ENCODE results near the gene BIRC6.
"Not testable (repeated sequence)": the region's sequence is repeated elsewhere in the genome, so short reads cannot be mapped to it uniquely, and the experiment has no call there.

Gene BIRC6

GRCh38 chr2:32453242-32454062, 96.6 kb downstream of the BIRC6 start:
- no peak for DNase-seq

DNA sequence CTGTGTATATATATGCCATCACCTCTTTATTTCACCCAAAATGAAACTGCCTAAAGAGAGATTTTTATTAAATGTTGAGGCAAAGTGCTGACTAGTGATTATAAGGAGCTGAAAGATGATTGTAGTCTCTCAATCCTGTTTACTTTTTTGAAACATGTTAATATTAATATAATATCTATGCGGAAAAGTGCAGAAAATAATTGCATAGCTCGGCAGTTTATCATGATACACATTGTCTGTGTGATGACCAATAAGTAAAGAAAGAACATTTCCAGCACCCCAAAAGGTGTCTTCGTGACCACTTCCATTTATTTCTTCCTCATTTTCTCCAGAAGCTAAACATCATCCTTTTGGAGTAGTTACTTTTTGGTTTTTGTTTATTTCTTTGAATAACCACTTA, 99.0 kb downstream of the BIRC6 start:
- DNase-seq: no peak

DNA sequence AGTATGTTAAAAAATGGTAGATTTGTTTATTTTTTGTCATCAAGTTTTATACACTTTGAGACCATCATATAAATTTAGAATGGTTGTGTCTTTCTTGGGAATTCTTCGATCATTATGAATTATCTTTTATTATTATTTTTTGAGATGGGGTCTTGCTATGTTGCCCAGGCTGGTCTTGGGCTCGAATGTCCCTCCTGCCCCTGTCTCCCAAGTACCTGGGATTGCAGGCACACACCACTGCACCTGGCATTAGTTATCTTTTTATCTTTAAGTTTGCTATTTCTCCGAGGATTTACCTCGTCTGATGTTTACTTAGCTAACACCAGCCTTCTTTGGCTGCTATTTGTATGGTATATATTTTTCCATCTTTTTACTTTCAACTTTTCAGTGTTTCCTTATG, 100.0 kb downstream of the BIRC6 start:
- DNase-seq: no peak

DNA sequence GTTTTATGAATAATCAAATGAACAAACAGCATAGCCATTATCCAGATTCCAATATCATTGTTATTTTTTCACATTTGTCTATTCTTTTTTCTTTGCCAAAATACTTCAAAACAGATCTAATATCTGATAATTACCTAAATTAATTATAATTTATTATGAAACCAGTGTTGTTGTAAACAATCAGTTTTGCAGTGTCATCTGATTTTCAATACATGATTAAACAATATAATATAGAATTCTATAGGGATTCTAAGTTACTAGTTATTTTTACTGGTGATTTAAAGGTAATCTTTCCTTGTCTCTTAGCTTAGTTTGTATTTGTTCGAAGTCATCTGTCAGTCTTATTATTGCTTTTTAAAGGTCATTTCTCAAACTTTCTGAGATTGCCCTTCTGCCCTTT, 101.0 kb downstream of the BIRC6 start:
- no peak for DNase-seq

GRCh38 chr2:32460861-32461260, 104.0 kb downstream of the BIRC6 start:
- not testable (repeated sequence) for DNase-seq

- no peak for DNase-seq
Measured at GRCh38 chr2:32463110-32463509, 106.3 kb downstream of the BIRC6 start.

GRCh38 chr2:32464431-32464830, 107.6 kb downstream of the BIRC6 start:
- no peak for DNase-seq

DNA sequence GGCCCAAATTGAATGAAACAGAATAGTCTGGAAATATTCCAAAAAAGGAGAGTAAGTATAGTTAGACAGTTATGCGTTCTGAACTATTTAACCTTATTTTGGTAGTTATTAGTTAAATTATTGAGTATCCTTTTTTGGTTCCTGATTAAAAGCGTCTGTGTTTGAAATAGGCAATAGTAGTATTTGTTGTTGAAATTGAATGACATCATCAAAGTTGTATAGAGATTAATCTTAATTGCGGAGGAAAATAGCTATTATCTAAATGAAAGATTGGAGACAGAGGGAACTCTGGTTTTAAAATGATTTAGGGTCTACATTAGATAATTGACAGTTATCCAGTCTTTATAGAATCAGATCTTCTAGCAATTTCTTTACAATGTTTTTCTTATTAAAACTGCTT, 115.8 kb downstream of the BIRC6 start:
- no peak for DNase-seq

DNA sequence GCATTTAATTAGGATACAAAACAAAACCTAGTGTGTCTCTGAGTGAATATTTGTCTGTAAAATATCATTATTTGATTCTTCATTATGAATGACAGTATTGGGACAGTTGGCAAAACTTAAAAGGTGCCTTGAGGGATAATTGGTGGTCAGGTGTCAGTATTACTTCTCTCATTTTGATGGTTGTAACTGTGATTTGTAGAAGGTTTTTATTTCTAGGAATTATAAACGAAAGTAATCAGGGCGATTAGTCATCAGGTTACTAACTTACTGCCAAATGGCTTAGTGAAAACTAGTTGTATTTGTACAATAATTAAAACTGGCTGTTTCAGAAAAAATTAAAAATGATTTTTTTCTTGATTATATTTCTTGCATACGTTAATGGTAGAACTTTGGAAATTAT, 117.6 kb downstream of the BIRC6 start:
- no peak for DNase-seq

DNA sequence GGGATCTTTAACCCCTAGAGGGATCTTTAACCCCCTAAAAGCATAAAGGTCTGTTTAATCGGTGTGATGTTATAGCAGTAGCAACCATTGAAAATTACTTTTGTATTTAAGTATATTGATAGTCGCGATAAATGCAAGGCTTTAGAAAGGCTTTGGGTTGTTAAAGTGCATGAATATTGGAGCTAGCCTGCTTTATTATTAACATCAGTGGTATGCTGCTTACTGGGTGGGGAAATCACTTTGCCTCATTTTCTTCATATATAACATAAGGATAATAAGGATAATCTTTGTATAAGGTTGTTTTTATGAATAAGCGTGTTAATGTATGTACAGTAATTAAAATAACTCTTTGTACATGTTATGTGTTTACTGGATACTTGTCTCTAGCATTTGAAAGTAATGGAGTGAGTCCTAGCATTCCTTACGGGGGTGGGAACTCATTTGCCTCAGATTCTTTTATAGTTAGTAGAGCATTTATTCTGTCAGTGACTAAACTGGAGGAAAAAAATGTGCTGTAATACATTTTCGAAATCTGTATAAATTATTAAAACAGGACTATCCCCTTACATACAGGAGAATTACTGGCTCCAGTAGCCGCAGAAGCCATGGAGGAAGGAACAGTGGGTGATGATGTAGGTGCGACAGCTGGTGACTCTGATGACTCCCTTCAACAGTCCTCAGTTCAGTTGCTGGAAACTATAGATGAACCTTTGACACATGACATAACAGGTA, 122.2 kb downstream of the BIRC6 start:
- no peak for DNase-seq

DNA sequence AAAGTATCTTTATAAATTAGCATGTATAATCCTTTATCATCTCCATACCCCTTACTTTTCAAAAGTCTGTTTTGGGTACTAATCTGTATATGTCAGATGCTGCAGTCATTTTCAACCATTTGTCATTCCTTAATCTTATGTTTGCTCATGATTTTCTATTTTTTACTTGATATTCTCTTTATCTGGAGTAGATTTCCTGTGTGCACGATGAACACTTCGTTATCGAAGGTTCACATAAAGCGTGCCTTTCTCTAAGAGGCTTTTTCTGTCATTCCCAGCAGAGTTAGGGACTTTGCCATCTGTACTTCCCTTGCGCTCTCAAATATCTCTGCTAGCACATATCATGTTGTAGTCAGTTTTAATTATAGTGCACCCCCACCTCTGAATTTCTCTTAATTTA, 123.2 kb downstream of the BIRC6 start:
- DNase-seq: no peak

DNA sequence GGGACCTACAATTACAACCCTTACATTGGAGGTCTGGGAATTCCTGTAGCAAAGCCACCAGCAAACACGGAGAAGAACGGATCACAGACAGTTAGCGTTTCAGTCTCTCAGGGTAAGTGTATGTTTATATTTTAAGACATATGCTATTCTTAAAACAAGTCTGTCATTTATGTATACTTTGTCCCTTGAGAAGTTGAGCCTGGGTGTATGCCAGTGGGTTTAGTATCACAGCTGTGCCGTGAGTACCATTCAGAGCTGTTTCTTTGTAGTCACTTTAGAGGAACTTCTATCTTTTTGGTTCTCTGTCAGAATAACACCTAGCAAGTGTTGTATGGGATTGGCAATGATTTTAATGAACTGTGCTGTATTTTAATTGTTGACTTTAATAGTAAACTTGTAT, 125.6 kb downstream of the BIRC6 start:
- DNase-seq: no peak

DNA sequence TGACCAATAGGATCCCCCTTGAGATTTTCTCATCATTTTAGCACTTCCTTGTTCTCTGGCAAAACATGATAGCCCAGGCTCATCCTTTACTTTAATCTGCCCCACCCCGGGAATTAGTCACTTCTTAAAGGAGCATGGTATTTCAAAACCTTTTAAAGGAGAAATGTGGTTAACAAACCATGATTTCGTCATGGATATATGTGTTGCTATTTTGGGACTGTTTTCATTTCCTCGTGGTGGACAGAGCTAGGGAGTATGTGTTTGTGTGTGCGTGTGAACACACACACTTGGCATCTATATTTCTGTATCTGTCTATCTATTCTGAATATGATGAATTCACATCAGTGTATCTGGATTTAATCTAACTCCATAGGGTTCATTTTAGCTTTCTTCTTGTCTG, 128.1 kb downstream of the BIRC6 start:
- DNase-seq: no peak

DNA sequence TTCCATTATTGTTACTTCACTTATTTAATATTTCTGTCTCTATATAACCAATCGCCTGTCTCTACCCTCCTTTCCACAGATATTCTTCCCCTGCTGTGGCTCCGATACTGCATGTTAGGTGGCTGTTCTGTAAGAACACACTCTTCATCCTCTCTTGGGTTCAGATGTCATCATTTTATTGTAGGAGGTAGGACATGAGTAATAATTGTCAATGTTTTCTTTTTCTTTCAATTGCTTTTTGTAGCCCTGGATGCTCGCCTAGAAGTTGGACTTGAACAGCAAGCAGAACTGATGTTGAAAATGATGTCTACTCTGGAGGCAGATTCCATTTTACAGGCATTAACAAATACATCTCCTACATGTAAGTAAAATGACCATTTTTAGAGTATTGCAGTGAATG, 128.6 kb downstream of the BIRC6 start:
- DNase-seq: no peak

GRCh38 chr2:32489061-32489460, 132.2 kb downstream of the BIRC6 start:
- DNase-seq: no peak

DNA sequence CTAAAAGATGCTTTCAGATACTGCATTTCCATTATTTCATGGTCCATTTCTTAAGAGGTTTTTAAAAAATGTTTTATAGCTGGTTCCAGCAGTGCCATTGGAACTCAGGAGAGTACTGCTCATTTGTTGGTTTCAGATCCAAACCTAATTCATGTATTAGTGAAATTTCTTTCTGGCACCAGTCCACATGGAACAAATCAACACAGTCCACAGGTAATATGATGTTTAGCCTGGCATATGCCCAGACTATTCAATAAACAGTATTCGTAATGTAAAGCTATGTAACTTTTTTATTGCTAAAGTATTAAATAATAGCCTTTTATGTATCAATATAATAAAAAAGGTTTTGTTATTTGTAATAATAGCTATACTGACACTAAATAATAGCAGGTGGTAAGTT, 134.5 kb downstream of the BIRC6 start:
- no peak for DNase-seq

DNA sequence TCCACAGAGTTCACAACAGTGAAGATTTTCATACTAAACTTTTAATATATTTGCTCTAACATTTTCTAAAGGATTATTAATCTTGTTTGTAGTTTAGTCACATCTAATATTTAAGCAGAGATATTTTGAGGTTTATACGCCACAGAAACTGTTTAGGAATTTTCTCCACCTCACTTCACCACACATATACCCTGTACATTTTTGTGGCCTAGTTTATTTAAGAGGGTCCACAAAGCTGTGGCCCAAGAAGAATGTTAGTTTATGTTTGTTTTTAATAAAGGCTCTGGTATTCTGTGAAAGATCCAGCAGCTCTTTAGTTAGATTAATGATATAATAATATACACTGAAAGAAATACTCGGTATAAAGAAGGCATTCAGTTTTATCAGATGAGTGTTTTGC, 138.3 kb downstream of the BIRC6 start:
- DNase-seq: no peak

DNA sequence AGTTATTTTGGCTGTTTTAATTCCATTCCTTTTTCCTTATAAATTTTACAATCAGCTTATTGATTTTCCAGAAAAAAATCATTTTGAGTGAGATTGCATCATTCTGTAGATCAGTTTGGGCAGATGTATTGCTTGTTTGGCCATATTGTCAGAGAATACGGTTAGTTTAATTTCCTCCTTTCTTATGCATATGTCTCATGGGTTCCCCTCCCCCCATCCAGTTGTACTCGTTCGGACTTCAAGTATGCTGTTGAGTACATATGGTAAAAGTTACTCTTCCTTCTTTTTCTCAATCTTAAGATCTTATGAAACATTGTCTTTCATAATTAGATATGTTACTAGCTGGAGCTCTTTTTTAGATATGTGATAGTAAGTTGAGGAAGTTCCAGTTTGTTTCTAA, 139.8 kb downstream of the BIRC6 start:
- no peak for DNase-seq

DNA sequence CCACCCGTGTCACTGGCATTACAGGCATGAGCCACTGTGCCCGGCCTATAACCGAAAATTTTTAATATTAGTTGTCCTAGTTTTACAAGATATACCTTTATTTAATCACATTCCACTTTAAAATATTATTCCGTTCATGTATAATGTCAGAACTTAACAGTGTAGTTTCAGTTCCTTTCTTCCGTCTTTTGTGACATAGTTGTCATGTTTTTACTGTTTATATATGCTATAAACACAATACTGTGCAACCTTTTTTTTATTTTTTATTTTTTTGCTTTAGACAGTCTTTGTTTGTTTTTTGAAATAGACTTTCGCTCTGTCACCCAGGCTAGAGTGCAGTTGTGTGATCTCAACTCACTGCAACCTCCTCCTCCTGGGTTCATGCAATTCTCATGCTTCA, 141.5 kb downstream of the BIRC6 start:
- DNase-seq: no peak

DNA sequence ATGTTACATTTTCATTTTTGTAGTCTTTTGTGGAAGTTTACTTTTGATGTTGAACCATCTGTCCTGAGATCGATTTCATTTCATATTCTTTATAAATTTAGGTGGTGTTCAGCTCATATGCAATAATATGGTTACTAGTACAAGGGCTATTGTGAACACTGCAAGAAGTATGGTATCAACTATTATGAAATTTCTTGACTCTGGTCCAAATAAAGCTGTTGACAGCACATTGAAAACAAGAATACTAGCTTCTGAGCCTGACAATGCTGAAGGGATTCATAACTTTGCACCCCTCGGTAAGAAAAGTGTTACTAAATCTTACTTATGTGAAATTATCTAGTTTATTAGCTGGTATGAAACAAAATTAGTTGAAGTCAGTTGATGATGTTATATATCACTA, 146.1 kb downstream of the BIRC6 start:
- no peak for DNase-seq

DNA sequence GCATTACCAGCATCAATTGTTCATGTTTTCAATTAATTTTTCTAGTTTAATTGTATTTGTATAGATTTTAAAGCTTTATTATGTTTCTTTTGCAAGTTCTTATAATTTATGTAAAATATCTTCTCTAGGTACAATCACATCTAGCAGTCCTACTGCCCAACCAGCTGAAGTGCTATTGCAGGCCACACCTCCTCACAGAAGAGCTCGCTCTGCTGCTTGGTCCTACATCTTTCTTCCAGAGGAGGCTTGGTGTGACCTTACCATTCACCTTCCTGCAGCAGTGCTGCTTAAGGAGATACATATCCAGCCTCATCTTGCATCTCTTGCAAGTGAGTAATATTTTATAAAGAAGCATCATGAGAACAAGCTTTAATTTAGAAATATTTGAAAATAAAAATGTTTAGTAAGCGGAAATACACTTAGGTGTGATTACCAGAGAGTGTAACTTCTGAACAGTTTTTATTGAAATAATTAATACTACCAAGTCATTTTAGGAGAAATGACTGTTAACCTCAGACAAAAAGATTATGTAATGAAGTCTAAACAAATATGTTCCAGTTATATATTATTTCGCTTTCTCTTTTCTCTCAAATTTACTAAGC, 148.2 kb downstream of the BIRC6 start:
- DNase-seq: no peak

DNA sequence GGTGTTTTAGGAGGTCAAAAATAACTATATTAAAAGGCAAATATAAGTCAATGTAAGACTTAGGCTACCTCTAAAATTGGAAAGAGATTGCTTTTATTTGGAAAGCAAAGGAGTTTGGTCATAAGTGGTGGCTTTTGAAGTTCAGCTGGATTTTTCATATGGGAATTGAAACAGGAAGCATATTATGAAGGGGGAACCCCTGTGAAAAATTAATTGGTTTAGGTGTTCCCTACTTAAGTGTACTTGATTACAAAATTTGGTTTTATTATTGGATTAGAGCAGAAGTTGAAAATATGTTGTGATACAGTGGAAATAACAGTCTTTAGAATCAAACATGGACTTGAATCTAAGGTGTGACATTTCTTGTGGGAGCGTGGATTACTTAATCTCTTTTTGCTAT, 149.6 kb downstream of the BIRC6 start:
- DNase-seq: no peak

GRCh38 chr2:32514946-32515345, 158.1 kb downstream of the BIRC6 start:
- no peak for DNase-seq

DNA sequence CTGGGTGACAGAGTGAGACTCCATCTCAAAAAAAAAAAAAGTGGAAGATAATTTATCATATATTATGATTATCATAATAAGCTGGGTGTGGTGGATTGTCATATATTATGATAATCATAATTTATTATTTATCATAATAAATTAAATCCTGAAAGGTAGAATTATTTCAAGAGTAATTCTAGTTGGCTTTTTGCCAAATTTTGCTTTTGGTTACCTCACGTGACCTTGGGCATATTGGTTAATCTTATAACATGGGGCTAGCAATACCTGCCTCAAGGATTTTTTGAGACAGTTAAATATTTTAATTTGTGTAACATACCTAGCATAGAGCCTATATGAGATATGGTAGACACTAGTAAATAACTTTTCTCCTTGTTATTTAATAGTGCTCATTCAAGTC, 159.7 kb downstream of the BIRC6 start:
- DNase-seq: no peak

All from DMS153 (cell line).